ENCODE results near the gene TLX2. TPM values are rescaled to one million over a fixed set of nuclear protein-coding genes. Genes with fewer than 3 reads are reported as not detected.

Gene TLX2
- total RNA-seq, 1 donor from 2014 or later = not detected

DNA sequence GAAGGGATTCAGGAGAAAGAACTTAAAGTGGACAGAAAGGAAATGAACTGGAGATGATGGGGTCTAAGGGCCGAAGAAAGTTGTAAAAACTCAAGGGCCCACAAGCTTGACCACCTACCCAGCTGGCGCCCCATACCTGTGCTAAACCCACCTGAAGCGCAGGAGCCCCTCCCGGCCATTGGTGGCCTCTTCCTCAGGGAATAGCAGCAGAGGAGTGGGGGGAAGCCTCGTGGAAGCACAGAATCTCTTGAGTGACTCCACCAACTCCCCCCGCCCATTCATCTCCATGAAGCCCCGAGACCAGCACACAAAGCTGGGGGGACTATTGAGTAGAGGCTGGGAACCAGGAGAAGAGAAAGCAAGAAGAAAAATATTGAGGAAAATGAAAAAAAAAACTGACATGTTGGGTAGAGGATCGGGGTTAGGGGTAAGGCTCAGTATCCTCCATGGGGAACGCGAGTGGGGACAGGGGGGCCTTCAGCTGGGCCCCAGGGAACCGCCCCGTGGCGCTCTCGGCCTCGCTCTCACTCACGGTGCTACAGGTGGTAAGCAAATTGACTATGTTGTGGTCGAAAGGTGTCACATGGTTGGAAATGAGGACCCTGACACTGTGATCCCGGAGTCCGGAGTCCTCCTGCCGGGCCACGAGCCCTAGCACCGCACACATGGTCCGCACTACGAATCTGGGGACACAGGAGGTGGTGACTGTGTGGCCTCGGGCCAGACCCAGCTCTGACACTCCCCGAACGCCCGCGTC lies 14.5 kb downstream of the TLX2 start:
- intact Hi-C loops (cut with DNase I) = no loop called here
- no peak for DNase-seq (ENCODE audit: low spot score)
- ATAC-seq = peak; percentile 3

DNA sequence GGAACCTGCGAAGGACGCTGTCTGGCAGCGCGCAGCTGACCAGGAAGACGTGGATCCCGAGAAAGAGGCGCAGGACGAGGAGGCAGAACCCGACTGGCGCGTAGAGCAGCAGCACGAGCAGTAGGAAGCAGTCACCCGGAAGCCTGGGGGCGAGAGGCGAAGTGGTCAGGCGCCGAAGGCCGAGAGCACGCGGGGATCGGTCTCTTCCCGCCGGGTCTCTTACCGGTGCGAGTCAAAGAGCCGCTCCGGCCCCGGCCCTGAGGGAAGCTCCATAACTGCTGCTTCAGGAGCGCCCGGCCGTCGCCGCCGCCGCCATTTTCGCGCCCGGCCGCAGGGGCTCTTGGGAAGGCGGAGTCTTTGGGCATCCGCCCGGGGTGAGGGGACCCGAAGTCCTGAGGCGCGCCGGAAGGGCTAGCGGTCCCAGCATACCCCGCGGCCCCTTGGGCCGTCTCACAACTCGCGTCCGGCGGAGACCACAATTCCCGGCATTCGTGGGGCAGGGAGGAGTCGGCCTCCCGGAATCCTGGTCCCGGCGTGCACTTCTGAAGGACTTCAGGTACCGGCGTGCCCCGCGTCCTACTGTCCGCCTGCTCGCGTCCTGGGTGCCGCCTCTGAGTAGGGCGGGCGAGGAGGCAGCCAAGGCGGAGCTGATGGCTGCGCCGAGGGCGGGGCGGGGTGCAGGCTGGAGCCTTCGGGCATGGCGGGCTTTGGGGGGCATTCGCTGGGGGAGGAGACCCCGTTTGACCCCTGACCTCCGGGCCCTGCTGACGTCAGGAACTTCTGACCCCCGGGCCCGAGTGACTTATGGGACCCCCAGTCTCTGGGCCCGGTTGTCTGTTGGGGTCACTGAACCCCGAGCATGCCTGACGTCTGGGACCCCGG lies 15.3 kb downstream of the TLX2 start, which contains the start of the genes AUP1 and HTRA2:
TSS of gene AUP1 (minus strand) at position 350 of the 882 bp plus-strand sequence. CDS start at position 273, 77 bp downstream.
TSS of gene HTRA2 (plus strand) at position 577 of the 882 bp plus-strand sequence. CDS start at position 651, 74 bp downstream.
- peak; percentile 98 for ATAC-seq
- intact Hi-C loops (cut with DNase I) = no loop called here
- peak; percentile 99 for DNase-seq (ENCODE audit: low spot score)

DNA sequence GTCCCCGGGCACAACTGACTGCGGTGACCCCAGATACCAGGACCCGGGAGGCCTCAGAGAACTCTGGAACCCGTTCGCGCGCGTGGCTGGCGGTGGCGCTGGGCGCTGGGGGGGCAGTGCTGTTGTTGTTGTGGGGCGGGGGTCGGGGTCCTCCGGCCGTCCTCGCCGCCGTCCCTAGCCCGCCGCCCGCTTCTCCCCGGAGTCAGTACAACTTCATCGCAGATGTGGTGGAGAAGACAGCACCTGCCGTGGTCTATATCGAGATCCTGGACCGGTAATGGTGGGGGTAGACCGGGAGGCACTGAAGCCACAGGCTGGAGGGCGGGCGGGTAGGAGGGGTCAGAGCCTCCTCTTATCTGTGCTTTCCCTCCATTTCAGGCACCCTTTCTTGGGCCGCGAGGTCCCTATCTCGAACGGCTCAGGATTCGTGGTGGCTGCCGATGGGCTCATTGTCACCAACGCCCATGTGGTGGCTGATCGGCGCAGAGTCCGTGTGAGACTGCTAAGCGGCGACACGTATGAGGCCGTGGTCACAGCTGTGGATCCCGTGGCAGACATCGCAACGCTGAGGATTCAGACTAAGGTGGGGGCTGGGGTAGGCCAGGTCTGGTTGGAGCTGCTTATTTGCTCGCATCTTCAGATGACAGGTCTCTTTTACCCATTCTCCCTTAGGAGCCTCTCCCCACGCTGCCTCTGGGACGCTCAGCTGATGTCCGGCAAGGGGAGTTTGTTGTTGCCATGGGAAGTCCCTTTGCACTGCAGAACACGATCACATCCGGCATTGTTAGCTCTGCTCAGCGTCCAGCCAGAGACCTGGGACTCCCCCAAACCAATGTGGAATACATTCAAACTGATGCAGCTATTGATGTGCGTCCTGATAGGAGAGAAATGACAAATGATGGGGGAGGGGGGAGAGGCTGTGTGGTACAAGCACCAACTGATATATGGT lies 16.3 kb downstream of the TLX2 start:
- ATAC-seq (peak; percentile 11), DNase-seq (ENCODE audit: low spot score) (peak; percentile 74)
- intact Hi-C loops (cut with DNase I) = no loop called here

DNA sequence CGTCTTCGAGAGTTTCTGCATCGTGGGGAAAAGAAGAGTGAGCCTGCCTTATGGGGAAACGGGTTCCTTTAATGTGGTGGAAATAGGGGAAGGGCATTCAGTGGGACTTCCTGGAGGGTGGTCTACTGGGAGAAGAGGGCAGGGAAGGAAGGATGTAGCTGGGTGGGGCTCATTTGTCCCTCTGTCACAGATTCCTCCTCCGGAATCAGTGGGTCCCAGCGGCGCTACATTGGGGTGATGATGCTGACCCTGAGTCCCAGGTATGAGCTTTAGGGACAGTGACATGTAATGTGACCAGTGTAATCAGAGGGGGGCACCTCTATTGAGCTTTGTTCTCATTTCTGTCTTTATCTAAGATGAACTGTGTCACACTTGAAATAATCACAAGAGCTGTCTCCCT lies 17.4 kb downstream of the TLX2 start:
- no peak for ATAC-seq
- intact Hi-C loops (cut with DNase I) = no loop called here
- no peak for DNase-seq (ENCODE audit: low spot score)

DNA sequence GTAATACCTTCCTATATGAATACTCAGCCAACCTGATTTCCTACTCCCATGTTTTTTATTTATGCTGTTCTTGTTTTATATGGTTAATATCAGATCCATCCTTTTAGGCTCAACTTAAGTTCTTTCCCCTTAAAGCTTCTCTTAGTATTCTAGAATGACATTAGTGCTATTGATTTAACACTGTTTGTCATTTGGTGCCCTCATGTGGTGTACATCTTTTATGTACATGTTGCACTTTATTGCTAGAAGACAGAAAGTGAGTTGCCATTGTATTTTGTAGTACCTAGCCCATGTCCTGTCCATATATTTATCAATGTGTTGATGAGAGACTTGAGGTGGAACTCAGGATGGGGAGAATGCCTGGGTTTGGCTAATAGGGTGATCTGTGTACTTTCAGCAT lies 18.0 kb downstream of the TLX2 start:
- no peak for ATAC-seq
- intact Hi-C loops (cut with DNase I) = no loop called here
- no peak for DNase-seq (ENCODE audit: low spot score)

DNA sequence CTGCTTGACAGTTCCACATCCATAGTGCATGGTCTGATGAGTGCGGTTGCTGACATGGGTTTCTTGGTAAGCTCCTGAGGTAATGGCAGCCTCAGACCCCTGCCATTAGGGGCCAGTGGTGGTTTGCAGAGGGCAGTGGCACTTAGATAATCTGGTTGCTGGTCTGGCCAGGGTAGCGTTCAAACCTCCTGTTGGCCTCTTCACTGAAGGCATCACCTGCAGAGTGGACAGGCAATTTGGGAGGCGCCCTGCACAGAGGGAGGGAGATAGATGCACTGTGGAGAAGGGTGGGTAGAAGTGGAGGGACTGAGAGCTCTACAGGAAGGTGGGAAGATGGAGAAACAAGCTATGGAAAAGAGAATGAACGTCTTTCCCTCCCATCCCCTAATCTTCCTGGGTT lies 19.2 kb downstream of the TLX2 start:
- ATAC-seq (no peak), DNase-seq (ENCODE audit: low spot score) (no peak)
- intact Hi-C loops (cut with DNase I) = no loop called here

DNA sequence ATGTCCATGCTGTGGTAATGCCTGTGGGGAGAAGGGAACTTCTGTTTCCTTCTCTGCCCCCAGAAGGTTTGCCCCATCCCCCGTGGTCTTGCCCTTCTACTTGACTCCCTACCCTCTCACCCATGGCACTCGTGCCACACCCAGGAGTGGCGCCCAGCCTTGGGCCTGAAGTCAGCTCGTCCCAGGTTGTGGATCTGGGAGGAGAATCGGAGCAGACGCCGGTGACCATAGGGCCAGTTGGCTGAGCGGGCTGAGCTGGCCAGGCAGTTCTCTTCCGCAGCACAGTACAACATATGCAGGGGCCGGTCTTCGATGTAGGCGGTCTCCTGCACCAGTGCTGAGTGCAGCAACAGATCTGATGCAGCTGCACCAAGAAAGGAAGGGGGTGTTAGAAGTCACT lies 20.2 kb downstream of the TLX2 start:
- intact Hi-C loops (cut with DNase I) = no loop called here
- DNase-seq (ENCODE audit: low spot score) (no peak), ATAC-seq (no peak)

DNA sequence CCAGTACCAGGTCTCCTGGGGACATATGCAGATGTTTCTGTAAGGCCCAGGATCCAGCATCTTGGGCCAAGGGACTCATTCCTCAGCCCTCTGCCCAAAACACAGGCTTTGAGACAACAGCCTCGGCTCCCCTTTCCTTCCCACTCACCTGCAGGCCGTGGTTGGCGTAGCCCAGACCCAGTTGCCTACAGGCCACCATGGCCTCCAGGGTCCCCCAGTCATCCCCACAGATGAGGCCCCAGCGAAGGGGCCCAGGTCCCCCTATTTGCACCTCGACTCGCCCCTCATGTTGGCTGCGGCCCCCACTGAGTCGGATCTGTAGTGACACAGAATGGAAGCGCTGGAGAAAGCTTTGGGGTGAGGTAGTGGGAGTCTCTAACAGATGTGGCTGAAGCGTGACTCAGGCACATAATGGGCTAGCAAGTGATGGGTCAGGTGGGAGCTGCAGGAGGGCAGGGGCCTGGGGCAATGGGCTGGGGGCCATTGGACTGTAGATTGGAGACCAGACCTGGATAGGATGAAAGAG lies 21.3 kb downstream of the TLX2 start:
- DNase-seq (ENCODE audit: low spot score) = no peak
- no peak for ATAC-seq
- intact Hi-C loops (cut with DNase I) = no loop called here

DNA sequence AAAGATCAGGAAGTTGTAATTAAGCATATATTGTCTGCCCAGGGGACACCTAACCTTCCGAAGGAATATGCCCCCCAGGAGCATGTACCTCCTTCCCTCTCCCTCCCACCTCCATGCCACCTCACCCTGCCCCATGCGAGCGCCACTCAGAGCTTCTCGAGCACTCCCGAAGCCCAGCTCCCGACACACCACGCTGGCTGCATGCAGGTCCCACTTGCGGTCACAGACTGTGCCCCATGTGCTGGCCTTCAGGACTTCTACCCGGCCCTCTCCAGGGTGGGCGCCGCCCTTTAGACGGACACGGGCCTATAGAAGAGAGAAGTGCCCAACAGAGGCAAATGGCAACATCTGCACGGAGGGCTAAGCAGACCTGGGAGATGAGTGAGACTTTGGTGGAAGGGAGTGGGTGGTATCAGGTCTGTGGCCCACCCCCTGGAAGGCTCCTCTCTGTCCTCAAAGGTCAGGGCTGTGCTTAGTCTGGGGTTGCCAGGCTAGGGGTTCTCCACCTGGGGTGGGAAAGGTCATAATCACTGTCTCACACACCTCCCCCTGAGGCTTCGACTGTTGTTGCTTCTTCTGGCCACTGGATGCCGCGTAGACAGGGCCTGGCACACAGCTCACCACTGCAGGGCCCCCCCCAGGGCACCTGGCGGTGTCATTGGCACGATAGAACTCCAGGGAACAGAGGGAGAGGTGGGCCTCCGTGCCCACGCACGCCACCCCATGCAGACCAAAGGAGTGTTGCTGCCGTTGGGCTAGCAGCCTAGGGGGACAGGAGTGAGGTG lies 22.1 kb downstream of the TLX2 start:
- intact Hi-C loops (cut with DNase I) = no loop called here
- ATAC-seq (no peak), DNase-seq (ENCODE audit: low spot score) (no peak)

DNA sequence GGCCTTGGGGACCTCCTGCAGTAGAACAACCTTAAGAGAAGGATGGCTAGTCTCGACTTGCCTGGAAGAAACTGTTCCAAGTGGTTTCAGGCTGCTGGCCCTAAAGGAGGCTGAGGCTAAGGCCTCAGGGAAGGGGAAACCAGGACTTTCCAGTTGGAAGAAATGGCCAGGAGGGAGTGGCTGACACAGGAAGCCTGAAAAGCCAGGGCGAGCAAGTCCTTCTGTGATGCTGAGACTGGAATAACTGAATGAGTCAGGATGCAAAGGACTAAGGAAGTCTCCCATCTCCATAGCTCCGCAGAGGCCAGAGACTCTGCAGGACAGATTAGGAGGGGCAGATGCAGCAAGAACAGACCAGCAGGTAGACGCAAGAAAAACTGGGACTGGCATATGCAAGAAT lies 22.9 kb downstream of the TLX2 start:
- intact Hi-C loops (cut with DNase I) = no loop called here
- DNase-seq (ENCODE audit: low spot score) = no peak
- ATAC-seq = no peak

DNA sequence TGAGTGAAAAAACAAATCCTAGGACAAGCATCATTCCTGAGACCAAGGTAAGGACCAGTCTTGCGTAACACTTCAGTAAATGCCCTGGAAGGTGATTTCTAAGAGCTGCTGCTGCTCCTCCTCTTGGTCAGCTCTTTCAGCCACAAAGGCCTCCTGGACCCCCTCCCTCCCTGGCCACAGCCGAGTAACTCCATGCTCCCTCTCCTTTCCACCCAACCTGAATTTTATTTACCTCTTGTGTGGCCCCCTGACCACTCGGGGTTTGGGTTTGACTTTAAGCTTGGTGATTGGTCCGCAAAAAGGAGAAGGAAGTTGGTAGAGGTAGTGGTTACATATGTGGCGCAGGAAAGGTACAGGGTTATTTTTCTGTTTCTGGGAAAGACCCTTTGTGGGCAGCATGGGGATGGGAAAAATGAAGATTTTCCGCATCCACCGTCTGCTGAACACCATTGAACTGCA lies 24.7 kb downstream of the TLX2 start:
- intact Hi-C loops (cut with DNase I) = no loop called here
- no peak for DNase-seq (ENCODE audit: low spot score)
- ATAC-seq = no peak

DNA sequence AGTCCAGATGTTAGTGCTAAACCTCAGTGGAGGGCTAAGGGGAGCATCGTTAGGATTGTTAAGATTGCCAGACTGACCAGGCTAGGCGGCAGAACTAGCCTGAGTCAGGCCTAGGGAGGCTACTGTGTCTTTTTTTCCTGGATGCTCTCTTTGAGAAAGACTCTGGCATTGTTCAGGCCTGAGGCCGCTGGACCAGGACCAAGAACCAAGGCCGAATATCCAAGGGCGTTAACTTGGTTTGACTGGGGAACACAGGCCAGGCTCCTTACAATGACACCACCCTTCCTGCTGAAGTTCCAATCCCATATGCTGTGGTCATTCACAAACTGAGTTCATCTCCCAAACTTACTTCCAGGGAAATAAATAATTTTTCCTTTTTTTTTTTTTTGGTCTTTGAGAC lies 26.0 kb downstream of the TLX2 start:
- ATAC-seq (peak; percentile 62), DNase-seq (ENCODE audit: low spot score) (no peak)
- intact Hi-C loops (cut with DNase I) = no loop called here

DNA sequence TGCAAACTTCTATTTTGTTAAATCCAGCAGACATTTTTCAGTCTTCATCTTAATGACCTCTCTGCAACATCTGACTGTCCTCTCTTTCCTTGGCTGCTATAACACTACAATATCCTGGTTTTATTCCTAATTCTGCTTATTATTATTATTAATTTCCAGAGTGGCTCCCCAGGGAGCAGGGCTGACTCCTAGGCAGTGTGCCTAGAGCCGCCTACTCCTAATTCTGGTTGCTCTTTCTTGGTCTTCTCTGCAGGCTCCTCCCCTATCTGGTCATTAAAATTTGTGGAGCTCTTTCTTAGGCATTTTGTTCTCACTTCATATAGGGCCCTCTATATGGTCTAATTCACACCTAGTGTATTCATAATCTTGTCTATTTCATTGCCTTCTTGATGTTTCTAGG lies 28.7 kb downstream of the TLX2 start:
- intact Hi-C loops (cut with DNase I) = no loop called here
- no peak for ATAC-seq
- no peak for DNase-seq (ENCODE audit: low spot score)

DNA sequence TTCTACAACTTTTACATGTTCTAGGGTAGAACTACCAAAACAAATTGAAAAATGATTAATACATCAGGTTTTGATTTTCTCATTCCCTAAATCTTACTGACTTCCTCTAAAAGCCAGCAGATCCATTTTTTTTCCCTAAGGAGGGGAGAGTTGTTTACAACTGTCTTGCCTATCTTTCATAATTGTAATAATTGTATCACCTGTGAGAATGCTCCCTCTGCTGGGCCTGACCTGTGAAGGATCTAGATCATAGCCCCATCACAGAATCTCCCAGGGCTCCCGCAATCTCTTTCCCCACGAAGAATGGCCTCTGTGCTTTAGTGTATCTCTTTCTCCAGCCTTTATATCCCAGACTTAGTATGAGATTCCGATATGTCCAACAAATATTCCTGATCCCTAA lies 30.4 kb downstream of the TLX2 start:
- DNase-seq (ENCODE audit: low spot score) (no peak), ATAC-seq (no peak)
- intact Hi-C loops (cut with DNase I) = no loop called here

DNA sequence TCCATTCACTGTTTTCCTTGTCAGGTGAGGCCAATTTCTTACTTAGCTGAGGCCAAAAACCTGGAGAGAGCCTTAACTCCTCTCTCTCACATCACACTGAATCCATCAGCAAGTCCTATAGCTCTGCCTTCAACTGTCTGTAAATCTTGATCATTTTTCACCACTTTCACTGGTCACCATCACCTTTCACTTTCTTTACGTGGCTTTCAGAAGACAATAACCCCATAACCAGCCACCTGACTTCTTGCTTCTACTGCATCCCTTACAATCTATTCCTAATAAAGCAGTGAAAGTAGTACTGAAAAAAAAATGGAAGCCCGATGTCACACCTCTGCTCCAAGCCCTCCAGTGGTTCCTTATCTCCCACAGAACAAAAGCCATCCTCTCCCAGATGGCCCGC lies 31.8 kb downstream of the TLX2 start:
- ATAC-seq = no peak
- intact Hi-C loops (cut with DNase I) = no loop called here

DNA sequence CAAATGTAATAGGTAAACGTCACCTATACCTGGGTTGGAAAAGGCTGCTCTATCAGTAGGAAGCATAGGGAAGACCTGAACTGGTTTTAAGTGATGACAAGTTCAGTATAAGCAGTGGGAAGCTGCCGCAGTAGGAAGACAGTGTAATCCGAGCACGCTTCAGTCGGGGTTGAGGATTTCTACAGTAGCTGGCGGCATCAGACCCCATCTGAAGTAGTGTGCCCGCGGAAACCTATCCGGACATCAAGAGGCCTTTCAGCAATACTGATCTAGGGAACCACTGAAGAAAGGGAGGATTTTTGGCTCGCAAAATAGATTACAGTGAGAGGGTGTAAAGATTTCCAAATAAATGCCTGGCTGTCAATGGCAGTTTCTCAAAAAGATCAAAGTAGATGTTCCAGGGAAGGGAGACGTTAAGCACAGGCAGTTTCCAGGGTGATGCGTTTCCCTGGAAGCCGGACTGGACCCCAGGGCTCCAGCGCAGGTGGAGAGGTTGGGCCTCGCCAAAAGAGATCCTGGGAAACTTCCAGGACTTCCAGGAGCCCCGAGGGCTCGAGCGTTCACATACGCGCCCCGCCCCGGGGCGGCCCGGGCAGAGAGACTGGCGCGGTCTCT lies 34.1 kb downstream of the TLX2 start:
- intact Hi-C loops (cut with DNase I) = no loop called here
- peak; percentile 13 for ATAC-seq
- DNase-seq (ENCODE audit: low spot score) = no peak

More for the DNA sequence above, 31.8 kb downstream of the TLX2 start:
- no peak for DNase-seq (ENCODE audit: low spot score)

All from sciatic nerve (tissue), 2 donors.